ENCODE results near the gene MACROD2. TPM values are rescaled to one million over a fixed set of nuclear protein-coding genes. Genes with fewer than 3 reads are reported as not detected.
"Not testable (repeated sequence)": the region's sequence is repeated elsewhere in the genome, so short reads cannot be mapped to it uniquely, and the experiment has no call there.

MACROD2 gene
- total RNA-seq, 1 donor from 2014 or later = 47.7 TPM

DNA sequence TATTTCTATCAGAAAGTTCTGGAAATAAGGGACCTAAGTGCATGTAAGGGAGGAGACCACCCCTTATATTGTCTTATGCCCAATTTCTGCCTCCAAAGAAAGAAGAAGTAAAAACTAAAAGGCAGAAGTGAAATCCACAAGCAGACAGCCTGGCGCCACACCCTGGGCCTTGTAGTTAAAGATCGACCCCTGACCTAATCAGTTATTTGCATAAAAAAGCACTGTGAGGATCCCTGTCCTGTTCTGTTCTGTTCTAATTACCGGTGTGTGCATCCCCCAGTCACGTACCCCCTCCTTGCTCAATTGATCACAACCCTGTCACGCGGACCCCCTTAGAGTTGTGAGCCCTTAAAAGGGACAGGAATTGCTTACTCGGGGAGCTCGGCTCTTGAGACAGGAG is 1812.5 kb downstream of the MACROD2 start:
- not testable (repeated sequence) for FAIRE-seq

DNA sequence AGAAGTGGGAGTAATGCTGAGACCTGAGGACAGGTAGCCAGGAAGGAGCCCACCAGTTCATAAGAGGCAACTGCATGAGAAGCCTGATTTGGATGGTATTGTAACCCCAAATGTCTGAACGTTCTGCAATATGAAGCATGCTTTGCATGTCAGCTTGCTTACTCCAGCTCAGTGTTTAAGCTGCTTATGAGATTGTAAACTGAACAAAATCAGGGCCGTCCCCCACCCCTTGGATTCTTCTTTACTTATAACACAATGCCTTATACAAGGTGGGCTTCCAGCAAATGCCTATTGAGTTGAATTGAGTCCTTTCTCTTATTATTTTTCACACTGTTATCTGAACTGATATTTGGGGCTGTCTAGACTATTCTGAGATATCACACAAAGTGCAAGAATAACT is 1816.6 kb downstream of the MACROD2 start:
- DNase-seq (ENCODE audit: low spot score in 2 of 2) = no peak
- FAIRE-seq = no peak

More for the DNA sequence above, 1812.5 kb downstream of the MACROD2 start:
- not testable (repeated sequence) for DNase-seq (ENCODE audit: low spot score in 2 of 2)

GRCh38 chr20:15812696-15813095 is 1817.4 kb downstream of the MACROD2 start:
- FAIRE-seq (no peak), DNase-seq (ENCODE audit: low spot score in 2 of 2) (no peak)

DNA sequence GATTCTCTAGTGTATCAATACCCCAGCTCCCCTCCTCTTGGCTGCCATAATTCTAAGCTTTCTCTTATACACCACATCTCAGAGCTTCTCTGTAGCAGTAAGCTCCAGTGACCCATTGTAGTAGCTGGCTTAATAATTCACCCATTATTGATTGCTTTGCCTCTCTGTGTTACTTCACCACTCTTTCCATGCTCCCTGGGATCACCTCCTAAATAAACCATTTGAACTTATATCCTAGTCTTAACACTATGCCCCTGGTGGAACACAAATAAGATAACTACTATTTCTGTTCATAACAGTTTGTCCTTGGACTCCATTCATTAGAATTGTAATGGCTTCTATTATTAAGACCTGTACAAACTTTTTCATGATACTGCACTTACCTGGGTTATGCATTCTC is 1819.0 kb downstream of the MACROD2 start:
- FAIRE-seq = no peak
- DNase-seq (ENCODE audit: low spot score in 2 of 2) = no peak

DNA sequence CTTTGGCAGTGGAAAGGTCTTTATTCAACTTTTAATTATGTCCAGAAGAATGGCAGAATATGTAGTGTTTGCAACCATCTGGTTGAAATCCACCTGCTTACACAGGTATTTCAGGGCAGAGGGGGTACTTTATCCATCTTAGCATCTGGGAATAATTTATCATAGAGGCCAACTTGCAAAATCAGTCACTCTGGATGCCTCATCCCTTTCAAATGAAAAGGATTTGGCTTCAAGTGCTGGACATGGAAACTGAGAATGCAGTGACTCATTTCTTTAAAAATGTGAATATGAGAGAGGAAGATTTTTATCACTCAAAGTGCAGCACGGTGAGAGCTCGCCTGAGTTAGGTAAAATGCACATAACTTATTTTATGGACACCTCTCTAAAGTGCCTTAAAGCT is 1819.6 kb downstream of the MACROD2 start:
- FAIRE-seq (no peak), DNase-seq (ENCODE audit: low spot score in 2 of 2) (no peak)

GRCh38 chr20:15817351-15817750 is 1822.0 kb downstream of the MACROD2 start:
- no peak for FAIRE-seq

DNA sequence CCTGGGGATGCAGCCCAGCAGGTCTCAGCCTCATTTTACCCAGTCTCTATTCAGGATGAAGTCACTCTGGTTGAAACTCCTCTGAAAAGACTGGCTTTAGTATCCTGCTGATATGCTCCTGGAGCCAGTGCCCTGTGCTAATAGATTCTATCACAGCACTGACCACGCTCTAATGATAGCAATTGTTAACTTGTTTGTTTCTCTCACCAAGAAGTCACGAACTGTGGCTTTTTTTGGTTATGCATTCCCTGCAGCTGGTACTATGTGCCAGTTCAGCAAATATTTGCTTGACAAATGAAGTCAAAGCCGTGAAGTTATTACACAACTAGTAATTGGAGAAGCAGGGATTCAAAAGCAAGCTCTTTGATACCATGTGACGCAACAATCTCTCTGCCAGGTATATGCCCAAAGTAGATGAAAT is 1823.3 kb downstream of the MACROD2 start:
- no peak for DNase-seq (ENCODE audit: low spot score in 2 of 2)
- no peak for FAIRE-seq

More at GRCh38 chr20:15817351-15817750, 1822.0 kb downstream of the MACROD2 start:
- DNase-seq (ENCODE audit: low spot score in 2 of 2) = no peak

GRCh38 chr20:15823718-15824117 is 1828.4 kb downstream of the MACROD2 start:
- FAIRE-seq (no peak), DNase-seq (ENCODE audit: low spot score in 2 of 2) (no peak)

GRCh38 chr20:15827628-15828027 is 1832.3 kb downstream of the MACROD2 start:
- FAIRE-seq = no peak

GRCh38 chr20:15831201-15831600 is 1835.9 kb downstream of the MACROD2 start:
- FAIRE-seq (no peak), DNase-seq (ENCODE audit: low spot score in 2 of 2) (no peak)

More at GRCh38 chr20:15827628-15828027, 1832.3 kb downstream of the MACROD2 start:
- DNase-seq (ENCODE audit: low spot score in 2 of 2) = no peak

DNA sequence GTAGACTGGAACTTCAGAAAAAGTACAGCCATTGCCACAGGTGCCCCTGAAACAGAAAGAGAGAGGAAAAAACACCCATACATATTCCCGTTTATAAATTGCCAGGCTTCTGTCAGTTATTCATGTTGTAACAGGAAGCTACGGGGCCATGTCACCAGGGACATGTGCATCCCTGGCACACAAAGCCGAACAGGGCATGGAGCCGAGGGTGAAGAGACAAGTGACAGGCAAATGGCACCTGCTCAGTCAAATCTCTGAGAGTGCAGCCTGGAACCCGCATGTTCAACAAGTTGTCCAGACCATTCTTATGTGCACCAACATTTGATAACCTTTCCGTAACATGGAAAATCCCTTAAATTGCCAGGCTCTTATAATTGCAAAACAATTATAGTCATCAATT is 1837.2 kb downstream of the MACROD2 start:
- FAIRE-seq = no peak
- no peak for DNase-seq (ENCODE audit: low spot score in 2 of 2)

DNA sequence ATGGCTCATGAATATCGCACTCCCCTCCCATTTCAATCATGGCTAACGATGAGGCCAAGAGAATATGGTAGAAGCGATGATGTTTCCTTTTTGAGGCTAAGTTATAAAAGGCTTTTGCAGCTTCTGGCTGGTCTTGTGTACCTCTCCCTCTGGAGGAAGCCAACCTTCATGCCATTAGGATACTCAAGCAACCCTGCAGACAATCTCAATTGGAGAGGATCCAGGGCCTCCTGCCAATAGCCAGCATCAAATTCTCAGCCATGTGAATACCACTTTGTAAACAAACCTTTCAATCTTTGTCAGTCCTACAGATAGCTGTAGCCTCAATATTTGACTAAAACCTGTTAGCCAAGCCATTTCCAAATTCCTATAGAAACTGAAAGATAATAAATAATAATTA is 1839.5 kb downstream of the MACROD2 start:
- FAIRE-seq (no peak), DNase-seq (ENCODE audit: low spot score in 2 of 2) (no peak)

DNA sequence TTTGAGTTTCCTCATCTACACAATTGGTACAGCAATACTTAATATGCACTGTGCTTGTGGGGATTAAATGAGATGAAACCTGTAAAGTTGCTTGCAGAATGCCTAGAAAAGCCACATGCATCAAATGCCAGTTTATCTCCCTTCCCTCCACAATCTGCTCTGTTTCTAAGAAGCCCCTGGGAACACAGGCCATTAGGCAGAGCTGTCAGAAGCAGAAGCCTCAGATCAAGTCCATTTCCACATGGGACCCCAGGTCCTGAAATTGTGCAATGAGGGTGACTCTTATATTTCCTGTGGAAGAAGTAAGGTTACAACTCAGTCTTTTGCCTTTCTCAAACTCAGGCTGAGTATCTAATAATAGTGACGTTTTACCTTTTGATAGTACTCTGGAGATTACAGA is 1840.5 kb downstream of the MACROD2 start:
- DNase-seq (ENCODE audit: low spot score in 2 of 2) (no peak), FAIRE-seq (no peak)

GRCh38 chr20:15836634-15837033 is 1841.3 kb downstream of the MACROD2 start:
- DNase-seq (ENCODE audit: low spot score in 2 of 2) (no peak), FAIRE-seq (no peak)

DNA sequence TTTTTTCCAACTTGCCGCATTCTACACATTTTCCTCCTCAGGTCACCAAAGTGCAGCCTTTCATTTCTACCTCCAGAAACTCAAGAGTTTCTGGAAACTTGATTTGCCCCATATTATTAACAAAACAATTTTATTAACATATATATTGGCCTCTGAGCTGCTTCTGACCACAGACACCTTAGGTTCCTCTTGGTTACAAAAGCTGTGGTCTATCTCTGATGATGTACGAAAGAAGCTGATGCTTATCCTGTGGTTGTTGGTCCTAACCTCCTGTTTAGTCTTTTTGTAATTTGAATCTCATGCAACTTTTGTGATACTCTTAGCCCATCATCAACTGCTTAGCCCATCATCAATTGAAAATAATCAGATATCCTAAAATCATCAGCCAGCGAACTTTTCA is 1842.2 kb downstream of the MACROD2 start:
- DNase-seq (ENCODE audit: low spot score in 2 of 2) = no peak
- FAIRE-seq = no peak

GRCh38 chr20:15838466-15838865 is 1843.2 kb downstream of the MACROD2 start:
- DNase-seq (ENCODE audit: low spot score in 2 of 2) (no peak), FAIRE-seq (no peak)

- FAIRE-seq (no peak), DNase-seq (ENCODE audit: low spot score in 2 of 2) (no peak)
These were observed 1845.5 kb downstream of the MACROD2 start for GRCh38 chr20:15840636-15841301.

GRCh38 chr20:15842872-15843271 is 1847.6 kb downstream of the MACROD2 start:
- no peak for DNase-seq (ENCODE audit: low spot score in 2 of 2)
- FAIRE-seq = no peak

GRCh38 chr20:15843777-15844176 is 1848.5 kb downstream of the MACROD2 start:
- DNase-seq (ENCODE audit: low spot score in 2 of 2) (no peak), FAIRE-seq (no peak)

DNA sequence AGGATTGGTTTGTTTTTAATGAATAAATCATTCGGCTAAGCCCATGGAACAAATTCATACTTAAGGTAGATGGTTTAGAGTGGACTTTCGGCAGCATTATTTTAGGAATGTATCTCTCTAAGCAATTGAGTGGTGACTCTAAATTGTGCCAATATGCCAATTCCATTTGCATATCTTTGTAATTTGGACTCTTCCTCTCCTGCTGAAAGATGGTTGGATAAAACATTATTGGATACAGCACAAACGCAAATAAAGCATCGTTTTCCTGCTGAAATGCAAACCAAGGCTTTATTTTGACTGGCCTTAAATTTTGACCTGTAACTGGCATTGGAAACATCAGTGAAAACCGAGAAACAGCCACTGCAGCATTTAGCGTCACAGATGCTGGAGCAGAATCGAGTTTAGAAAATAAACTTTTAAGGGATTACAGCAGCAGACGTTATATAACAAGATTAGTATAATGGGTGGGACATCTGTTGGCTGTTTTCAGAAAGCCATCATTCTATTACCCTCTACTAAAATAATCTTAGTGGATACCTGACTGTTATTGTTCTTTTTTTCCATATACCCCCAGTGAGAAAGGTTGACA is 1852.0 kb downstream of the MACROD2 start:
- DNase-seq (ENCODE audit: low spot score in 2 of 2) = no peak
- FAIRE-seq = no peak

DNA sequence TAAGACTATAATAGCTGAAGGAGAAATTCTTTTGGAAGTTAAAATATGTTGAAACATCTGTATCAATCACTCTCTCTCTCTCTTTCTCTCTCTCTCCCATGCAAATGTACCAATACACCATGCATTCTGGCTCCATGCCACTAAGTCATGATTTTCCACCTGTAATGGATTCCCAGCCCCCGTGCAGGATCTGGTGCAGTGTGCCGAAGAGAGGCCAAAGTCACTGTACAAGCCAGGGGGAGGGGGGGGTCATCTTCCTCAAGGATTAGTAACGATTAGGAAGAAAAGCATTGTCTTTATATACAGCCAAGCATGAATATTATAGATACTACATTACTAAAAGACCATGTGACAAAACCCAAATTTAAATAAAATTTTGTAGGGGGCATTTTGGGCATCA is 1852.8 kb downstream of the MACROD2 start:
- FAIRE-seq (no peak), DNase-seq (ENCODE audit: low spot score in 2 of 2) (no peak)

DNA sequence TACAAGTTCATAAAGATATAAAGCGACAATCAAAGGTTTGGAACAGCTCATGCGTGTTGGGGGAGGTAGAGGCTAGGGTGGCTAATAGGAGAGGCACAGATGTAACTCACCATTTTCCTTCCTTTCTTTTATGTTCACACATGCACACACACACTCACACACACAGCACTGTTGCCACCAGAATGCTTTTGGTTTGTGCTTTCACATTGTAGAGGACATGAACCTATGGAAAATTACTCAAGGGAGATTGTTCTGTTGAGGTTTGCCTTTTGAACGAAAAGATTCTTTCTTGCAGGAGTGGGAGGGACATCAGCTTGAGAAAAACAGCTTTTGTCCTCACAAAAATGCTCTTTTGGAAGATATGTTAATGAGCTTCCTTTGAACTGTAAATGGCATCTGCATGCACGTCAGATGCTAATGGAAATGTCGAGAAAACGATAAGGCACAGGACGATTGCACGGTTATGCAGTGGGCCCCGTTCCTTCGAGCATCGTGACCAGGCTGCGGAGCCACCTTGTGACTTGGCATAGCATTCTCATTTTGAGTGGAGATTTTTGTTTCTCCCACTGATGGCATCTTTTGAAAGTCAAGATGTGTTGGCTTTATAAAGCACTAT is 1853.8 kb downstream of the MACROD2 start:
- FAIRE-seq (no peak), DNase-seq (ENCODE audit: low spot score in 2 of 2) (no peak)
